GM21447 (cell line): ENCODE results near the gene GRXCR1.
A peak's percentile ranks its signal among the peaks of the same experiment; 100 is the strongest.

ENCODE experiments used
- ATAC-seq: cut with Tn5 transposase; IDR thresholded peaks from one replicate; pipeline ENCODE4 v1.9.1; 2021; ENCODE audit not compliant: unreplicated experiment

The GRXCR1 gene

DNA sequence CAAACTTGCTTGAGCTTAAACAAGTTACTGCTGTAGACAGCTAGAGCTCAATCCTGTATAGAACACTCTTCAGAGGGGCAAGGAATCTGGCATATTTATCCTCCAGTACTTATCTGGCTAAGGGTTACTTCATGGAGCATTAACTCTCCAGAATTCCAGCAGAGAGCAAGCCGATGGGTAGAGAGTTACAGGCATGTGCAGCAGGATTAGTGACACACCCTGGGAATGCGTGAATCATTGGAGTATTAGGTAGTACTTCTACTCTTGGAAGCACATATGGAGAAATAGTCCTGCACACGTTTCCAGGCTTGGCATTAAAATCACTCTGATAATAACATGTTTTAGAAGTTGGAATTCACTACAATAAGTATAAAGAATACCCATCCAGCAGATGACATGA, 35.4 kb downstream of the GRXCR1 start:
- no peak for ATAC-seq

DNA sequence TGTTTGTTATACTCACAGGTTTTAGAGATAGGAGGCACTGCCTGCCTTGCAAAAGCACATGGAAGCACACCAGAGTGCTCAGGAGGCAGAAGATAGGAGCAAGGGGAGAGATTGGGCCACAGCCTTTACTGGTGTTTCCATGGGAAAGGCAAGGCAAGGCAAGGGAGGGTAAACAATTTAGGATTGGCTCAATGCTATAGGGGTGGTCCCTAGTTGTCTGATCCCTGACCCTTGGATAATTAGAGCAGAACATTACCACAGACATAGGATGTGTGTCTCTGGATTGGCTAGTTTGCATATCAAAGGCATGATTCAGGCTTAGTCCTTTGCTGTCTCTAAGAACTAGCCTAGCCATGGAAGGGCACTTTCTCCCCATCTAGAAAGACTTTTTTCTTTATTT, 36.1 kb downstream of the GRXCR1 start:
- ATAC-seq: no peak

DNA sequence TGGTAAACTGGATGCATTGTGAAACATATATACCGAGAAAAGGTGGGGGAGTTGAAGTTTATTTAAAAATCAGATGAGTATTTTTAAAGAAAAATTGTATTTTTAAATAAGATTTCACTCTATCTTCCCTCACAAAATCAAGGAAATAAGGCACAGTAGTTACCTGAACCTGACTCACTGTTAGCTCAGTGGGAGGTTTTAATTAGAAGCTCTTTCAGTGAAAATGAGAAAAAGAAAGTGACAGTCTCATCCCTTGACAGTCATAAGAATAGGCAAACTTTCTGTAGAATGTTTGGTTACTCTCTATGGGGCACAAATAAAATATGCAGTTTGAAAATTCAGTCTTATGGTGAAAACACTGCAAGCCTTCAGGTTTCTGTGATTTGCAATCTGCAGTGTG, 49.7 kb downstream of the GRXCR1 start:
- no peak for ATAC-seq

GRCh38 chr4:42945874-42946273, 53.4 kb downstream of the GRXCR1 start:
- no peak for ATAC-seq

DNA sequence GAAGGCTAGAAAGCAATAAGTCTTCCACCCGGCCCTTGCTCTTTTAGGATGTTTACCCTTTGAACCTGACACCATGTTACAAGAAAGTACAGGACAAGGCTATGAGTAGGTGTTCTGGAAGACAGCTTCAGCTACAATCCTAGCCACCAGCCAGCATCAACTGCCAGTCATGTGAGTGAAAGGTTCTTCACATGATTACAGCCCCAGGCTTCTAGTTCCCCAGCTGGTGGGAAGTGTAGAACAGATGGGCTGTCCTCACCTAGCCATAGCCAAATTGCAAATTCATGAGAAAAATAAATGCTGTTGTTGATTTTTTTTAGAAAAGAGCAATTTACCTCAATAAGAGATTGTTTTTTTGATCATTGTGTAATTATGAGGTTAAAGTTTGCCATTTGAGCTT, 60.8 kb downstream of the GRXCR1 start:
- no peak for ATAC-seq

- ATAC-seq: no peak
These were observed 62.6 kb downstream of the GRXCR1 start for GRCh38 chr4:42954963-42955669.

GRCh38 chr4:42955746-42956505, 63.4 kb downstream of the GRXCR1 start:
- ATAC-seq: no peak

- ATAC-seq: no peak
These were observed 72.8 kb downstream of the GRXCR1 start for GRCh38 chr4:42965326-42965725.

- no peak for ATAC-seq
These were observed 93.5 kb downstream of the GRXCR1 start for GRCh38 chr4:42985976-42986375.

DNA sequence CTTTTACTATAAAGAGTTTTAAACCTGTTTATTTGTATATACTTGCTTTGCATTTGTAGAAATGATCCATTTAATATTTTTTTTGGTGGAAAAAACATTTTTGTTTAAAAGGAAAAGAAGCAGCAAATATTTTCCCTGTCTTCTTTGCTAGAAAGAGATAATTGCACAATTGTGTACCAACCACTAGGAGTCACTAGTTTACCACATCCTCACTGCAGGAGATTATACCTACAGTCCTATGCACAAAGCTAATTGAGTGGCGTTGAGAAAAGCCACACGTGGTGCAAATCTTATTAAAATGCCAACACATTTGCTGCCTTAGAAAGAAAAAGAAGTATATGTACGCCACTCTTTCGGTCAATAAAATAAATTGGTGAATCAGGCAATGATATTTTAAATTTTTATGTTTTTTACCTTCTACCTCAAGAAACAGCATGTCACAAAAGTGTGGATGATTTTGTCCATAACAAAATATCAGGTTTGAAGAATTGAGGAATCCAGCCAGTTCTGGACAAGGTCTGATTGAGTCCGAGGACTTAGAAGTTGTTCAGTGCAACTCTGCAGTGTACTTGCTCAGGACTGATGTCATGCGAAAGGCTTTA, 102.9 kb downstream of the GRXCR1 start:
- ATAC-seq: peak; percentile 96

DNA sequence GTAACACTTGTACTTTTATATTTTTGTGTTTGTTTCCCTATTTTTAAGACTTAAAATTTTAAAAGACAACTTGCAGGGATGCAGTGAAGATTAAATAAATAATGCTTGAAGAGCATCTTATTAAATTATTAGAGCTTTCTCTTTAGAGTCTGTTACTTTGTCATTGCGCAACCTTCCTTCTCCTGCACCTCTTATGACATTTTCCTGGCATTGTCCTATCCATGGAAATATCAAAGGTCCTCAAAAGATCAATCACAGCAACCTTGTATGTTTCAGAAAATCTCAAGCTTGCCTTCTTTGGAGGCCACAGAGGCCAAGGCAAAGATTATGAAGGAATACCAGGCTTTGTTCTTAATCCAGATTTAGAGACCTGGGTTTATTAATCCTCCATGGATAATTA, 116.3 kb downstream of the GRXCR1 start:
- no peak for ATAC-seq

GRCh38 chr4:43014256-43014655, 121.7 kb downstream of the GRXCR1 start:
- no peak for ATAC-seq

- no peak for ATAC-seq
These were observed 149.1 kb downstream of the GRXCR1 start for GRCh38 chr4:43041632-43042031.

DNA sequence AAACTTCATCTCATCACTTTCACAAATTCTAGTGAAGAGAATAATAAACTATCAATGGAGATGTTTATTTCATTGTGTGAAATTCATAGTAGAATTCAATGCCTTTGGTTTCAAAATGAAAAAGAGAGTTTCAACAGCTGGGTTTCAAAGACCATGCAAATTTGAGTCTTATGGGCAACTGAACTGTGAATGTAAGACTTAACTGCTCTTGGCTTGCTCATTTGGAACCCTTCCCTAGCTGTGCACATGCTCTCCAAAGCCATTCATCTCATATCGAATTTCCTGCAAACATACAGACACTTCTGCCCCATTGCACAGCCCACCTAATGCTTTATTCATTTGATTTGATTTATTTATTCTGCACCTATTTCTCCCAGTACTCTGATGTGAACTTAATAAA, 154.5 kb downstream of the GRXCR1 start:
- ATAC-seq: no peak

GRCh38 chr4:43048570-43048969, 156.1 kb downstream of the GRXCR1 start:
- no peak for ATAC-seq

- no peak for ATAC-seq
These were observed 156.8 kb downstream of the GRXCR1 start for GRCh38 chr4:43049326-43049725.

DNA sequence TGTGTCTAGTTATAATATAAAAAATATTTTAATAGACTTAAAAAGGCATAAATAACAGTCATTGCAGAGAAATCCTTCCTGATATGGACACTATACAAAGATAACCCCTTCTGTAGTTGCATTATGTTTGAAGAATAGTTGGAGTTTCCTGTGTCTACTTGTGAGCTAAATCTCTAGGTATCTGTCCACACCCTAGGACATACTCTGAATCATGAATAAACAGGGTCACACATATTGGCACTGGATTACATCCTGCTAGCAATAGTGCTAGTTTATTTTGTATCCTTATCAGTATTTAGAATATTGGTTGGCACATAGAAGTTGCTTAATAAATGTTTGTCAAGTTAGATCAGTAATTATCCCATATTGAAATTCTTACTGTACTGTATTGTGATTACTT, 173.9 kb downstream of the GRXCR1 start:
- ATAC-seq: no peak

GRCh38 chr4:43071069-43071468, 178.6 kb downstream of the GRXCR1 start:
- ATAC-seq: no peak
